Activated CD8-positive, alpha-beta memory T cell treated with anti-CD3 and anti-CD28 coated beads for 1 hour (primary cell): Measurements from ENCODE around the gene HTR3D.
"Not testable (repeated sequence)": the region's sequence is repeated elsewhere in the genome, so short reads cannot be mapped to it uniquely, and the experiment has no call there.

Source experiments
- DNase-seq, 2 donors: peaks; one replicate each; pipeline ENCODE4 v3.0.0-alpha.2; 2020; ENCODE audit warnings: low read depth in 1 of 2; ENCODE audit errors: extremely low read depth in 1 of 2

HTR3D gene

DNA sequence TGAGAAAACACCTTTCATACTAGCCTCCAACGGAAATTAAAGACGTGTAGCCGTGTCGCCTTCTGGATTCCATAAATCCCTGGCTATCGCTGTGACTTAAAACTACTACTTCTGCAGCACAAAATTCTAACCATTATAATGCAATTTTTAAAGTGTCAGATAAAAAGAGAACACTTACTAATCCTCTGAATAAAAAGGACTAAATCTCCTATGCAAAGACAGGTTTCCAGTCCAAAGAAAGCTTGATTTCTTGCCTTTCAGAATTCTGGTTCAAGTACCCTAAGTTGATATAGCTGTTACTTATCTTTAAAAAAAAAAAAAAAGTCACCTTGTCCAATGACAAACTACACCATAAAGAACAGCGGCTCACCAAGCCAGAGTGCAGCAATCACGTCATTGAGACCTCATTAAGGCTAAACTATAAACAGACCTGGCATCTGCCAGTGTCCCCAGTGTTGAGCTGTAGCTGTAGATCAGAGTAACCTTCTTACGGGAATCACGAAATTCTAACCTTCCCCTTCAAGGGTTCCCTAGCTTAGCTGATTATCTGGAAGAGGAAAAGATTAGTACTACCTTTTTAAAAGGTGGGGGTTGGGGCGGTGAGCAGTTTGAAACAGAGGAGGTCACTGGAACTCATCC lies 16.0 kb upstream of the HTR3D start:
- DNase-seq, result no peak

DNA sequence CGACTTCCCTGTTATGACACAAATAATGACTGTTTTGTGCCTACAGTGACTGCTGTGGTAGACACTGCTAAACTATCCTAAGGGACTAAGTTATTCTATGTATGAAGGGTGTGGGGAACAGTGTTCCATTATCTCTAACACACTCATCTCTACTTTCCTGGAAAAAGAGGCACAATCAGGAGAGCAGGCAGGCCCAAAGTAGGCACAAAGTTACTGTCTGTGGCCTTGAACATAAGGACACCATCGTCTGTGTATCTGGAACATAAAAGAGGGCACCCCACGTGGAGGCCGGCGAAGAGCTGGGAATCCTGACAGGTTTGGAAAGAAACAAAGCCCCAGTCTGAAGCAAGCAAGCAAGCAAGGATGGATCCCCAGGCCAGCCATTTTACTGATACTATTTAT lies 15.4 kb upstream of the HTR3D start:
- no peak for DNase-seq

DNA sequence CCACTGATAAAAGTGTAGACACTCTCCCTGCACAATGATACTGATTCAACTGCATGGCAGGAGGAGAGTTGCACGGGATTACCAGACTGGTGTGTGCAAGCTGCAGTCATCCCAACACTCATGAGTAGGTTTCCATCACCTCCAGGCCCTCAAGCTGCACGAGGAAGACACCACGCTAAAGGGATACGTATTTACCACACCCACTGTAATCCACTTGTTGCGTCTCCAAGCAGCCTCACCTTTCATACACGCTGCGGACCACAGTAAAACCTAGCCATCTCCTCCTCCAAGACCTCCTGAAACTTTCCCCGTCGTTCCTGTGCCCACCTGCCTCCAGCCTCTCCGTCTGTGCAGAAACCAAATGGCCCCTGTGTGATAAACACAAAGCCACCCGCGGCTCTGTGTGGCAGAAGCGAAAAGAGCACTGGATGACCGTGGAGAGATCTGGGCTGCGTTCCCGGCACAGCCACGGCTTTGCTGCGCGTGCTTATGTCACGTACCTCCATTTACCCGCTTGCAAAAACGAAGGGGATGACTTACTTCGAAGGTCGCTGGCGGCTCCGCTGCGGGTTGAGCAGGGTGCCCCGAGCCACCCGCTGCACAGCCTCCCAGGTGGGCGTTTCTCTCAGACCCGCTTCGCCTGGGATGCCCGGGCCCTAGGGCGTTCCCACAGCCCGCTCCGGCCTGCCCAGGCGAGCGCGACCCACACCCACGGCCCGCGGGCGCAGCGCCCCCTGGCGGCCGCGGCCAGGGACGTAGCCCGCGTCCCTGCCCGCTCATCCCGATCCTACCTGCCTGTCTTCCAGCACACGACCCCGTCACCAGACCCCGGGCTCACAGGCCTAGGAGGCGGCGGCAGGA lies 14.5 kb upstream of the HTR3D start:
- DNase-seq, result peak in 1 of 2 donors; percentile 29

GRCh38 chr3:184017672-184018423 lies 13.7 kb upstream of the HTR3D start, which contains the start of gene ABCC5:
Gene ABCC5 (minus strand): TSS chr3:184017884. CDS start chr3:184014392, 3,492 bp downstream.
- DNase-seq, result peak; percentile 59 to 70

DNA sequence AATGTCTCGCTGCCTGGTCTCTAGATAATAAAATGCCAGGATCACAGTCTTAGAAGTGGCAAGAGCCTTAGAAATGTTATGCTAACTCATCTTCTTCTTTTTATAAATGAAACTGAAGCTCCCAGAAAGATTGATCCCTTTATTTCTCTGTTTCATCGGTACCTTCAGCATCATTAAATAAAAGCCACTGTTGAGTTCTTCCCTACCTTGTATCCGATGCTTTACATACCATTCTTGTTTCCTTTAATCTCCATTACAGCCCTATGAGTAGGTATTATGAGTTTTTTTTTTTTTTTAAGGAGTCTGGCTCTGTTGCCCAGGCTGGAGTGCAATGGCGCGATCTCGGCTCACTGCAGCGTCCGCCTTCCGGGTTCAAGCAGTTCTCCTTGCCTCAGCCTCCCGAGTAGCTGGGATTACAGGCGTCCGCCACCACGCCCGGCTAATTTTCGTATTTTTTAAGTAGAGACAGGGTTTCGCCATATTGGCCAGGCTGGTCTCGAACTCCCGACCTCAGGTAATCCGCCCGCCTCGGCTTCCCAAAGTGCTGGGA lies 13.0 kb upstream of the HTR3D start:
- DNase-seq, result no peak

- DNase-seq, result no peak
Observed at GRCh38 chr3:184022323-184022722, 9.2 kb upstream of the HTR3D start.

DNA sequence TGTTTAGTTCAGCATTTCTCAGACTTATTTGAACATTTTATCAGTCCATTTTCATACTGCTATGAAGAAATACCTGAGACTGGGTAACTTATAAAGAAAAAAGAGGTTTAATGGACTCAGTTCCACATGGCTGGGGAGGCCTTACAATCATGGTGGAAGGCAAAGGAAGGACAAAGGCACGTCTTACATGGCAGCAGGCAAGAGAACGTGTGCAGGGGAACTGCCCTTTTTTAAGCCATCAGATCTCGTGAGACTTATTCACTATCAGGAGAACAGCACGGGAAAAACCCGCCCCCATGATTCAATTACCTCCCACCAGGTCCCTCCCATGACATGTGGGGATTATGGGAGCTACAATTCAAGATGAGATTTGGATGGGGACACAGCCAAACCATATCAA lies 6.3 kb upstream of the HTR3D start:
- not testable (repeated sequence) for DNase-seq

- not testable (repeated sequence) for DNase-seq
Observed at GRCh38 chr3:184028275-184028890, 3.2 kb upstream of the HTR3D start.

GRCh38 chr3:184029443-184029842 lies 2.1 kb upstream of the HTR3D start:
- DNase-seq, result no peak

GRCh38 chr3:184030536-184030935 lies 1.0 kb upstream of the HTR3D start:
- no peak for DNase-seq

GRCh38 chr3:184037816-184038215 lies 6.3 kb downstream of the HTR3D start:
- no peak for DNase-seq

- not testable (repeated sequence) for DNase-seq
Observed at GRCh38 chr3:184038307-184038706, 6.8 kb downstream of the HTR3D start.

GRCh38 chr3:184039414-184039813 lies 7.9 kb downstream of the HTR3D start:
- no peak for DNase-seq

GRCh38 chr3:184040010-184040409 lies 8.5 kb downstream of the HTR3D start:
- no peak for DNase-seq

DNA sequence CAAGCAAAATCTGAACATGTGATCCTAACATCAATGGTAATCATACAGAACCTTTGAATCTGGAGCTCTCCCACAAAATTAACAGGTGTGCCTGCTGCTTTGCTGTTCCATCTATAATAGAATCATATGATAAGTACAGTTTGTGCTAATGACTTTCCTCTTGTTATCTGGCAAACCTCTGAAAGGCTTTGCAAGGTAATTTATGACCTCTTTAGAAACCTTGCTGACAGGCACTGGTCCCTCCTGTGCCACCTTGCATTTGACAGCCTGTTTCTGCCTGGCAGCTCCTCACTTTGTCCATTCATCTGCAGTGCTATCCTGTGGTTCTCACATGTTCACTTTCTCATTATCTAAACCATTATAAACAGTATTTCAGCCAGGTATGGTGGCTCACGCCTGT lies 11.1 kb downstream of the HTR3D start:
- DNase-seq, result no peak

- DNase-seq, result no peak
Observed at GRCh38 chr3:184045995-184046394, 14.5 kb downstream of the HTR3D start.

- no peak for DNase-seq
Observed at GRCh38 chr3:184050217-184050847, 18.8 kb downstream of the HTR3D start.

GRCh38 chr3:184052767-184053166 lies 21.2 kb downstream of the HTR3D start, which contains the start of gene HTR3C:
Gene HTR3C (plus strand): TSS chr3:184053047. CDS start chr3:184053081, 34 bp downstream.
- no peak for DNase-seq

GRCh38 chr3:184058029-184058428 lies 26.5 kb downstream of the HTR3D start:
- no peak for DNase-seq

- no peak for DNase-seq
Observed at GRCh38 chr3:184059424-184059823, 27.9 kb downstream of the HTR3D start.
